NCI-H187 treated with DMSO at 0.1 percent for 48 hours (cell line): ENCODE results near the gene C1S.

ENCODE experiments used
- DNase-seq: peaks from one replicate; lab custom pipeline; 2025; lab: John Stamatoyannopoulos, UW

Gene C1S

GRCh38 chr12:7075939-7076338 lies 15.4 kb downstream of the C1S start:
- DNase-seq, result no peak

- DNase-seq, result no peak
Measured at GRCh38 chr12:7076493-7076892, 16.0 kb downstream of the C1S start.

GRCh38 chr12:7078163-7078562 lies 17.6 kb downstream of the C1S start:
- no peak for DNase-seq

- DNase-seq, result no peak
Measured at GRCh38 chr12:7079826-7080125, 19.3 kb downstream of the C1S start.

GRCh38 chr12:7081037-7081436 lies 20.5 kb downstream of the C1S start:
- DNase-seq, result no peak

- no peak for DNase-seq
Measured at GRCh38 chr12:7083125-7083524, 22.6 kb downstream of the C1S start.

GRCh38 chr12:7089196-7089871 lies 28.8 kb downstream of the C1S start:
- DNase-seq, result no peak

GRCh38 chr12:7090222-7090998 lies 29.9 kb downstream of the C1S start:
- no peak for DNase-seq

GRCh38 chr12:7091171-7091570 lies 30.7 kb downstream of the C1S start:
- DNase-seq, result no peak

- no peak for DNase-seq
Measured at GRCh38 chr12:7091660-7092228, 31.2 kb downstream of the C1S start.

GRCh38 chr12:7092229-7092985 lies 31.9 kb downstream of the C1S start, which contains the start of gene C1R:
C1R (minus strand) TSS chr12:7092445; CDS start chr12:7092388, 57 bp downstream.
- DNase-seq, result no peak

GRCh38 chr12:7092986-7093460 lies 32.5 kb downstream of the C1S start:
- DNase-seq, result no peak

GRCh38 chr12:7093486-7093885 lies 33.0 kb downstream of the C1S start:
- DNase-seq, result no peak

- no peak for DNase-seq
Measured at GRCh38 chr12:7093892-7094291, 33.4 kb downstream of the C1S start.

- DNase-seq, result no peak
Measured at GRCh38 chr12:7096006-7096932, 35.8 kb downstream of the C1S start.

- no peak for DNase-seq
Measured at GRCh38 chr12:7096979-7097378, 36.5 kb downstream of the C1S start.

GRCh38 chr12:7099290-7099996 lies 38.9 kb downstream of the C1S start:
- DNase-seq, result no peak

- no peak for DNase-seq
Measured at GRCh38 chr12:7100239-7100638, 39.7 kb downstream of the C1S start.

- no peak for DNase-seq
Measured at GRCh38 chr12:7101047-7101693, 40.7 kb downstream of the C1S start.

- DNase-seq, result no peak
Measured at GRCh38 chr12:7101694-7102131, 41.2 kb downstream of the C1S start.
